ENCODE measurements around the gene CLASRP. TPM values are rescaled to one million over a fixed set of nuclear protein-coding genes. Genes with fewer than 3 reads are reported as not detected.
A peak's percentile ranks its signal among the peaks of the same experiment; 100 is the strongest.
"Not testable (repeated sequence)": the region's sequence is repeated elsewhere in the genome, so short reads cannot be mapped to it uniquely, and the experiment has no call there.

The CLASRP gene
- total RNA-seq, 1 experiment from 2014 or later: 126 TPM

GRCh38 chr19:44993526-44993925, 45.3 kb upstream of the CLASRP start:
- no peak for DNase-seq
- Mint-ChIP-seq H3K27me3 (ENCODE audit: unreplicated experiment) (no peaks in the 10 kb centered on the region), H3K4me1 (ENCODE audit: low read depth, unreplicated experiment) (no peaks in the 10 kb centered on the region), H3K9me3 (ENCODE audit: low read depth, unreplicated experiment) (no peaks in the 10 kb centered on the region), H3K27ac (ENCODE audit: unreplicated experiment) (no peak overlapping the region), H3K36me3 (ENCODE audit: insufficient read depth, unreplicated experiment) (peaks cover 28% of the 10 kb centered on the region), H3K4me3 (ENCODE audit: low read depth, unreplicated experiment) (no peak overlapping the region)
- CTCF ChIA-PET: no interaction called here
- no TSS peak for BruUV-seq (replicated peaks)
- intact Hi-C loops (cut with micrococcal nuclease; ENCODE audit: unreplicated experiment): no loop called here
- TF ChIP-seq, protein P1, sequence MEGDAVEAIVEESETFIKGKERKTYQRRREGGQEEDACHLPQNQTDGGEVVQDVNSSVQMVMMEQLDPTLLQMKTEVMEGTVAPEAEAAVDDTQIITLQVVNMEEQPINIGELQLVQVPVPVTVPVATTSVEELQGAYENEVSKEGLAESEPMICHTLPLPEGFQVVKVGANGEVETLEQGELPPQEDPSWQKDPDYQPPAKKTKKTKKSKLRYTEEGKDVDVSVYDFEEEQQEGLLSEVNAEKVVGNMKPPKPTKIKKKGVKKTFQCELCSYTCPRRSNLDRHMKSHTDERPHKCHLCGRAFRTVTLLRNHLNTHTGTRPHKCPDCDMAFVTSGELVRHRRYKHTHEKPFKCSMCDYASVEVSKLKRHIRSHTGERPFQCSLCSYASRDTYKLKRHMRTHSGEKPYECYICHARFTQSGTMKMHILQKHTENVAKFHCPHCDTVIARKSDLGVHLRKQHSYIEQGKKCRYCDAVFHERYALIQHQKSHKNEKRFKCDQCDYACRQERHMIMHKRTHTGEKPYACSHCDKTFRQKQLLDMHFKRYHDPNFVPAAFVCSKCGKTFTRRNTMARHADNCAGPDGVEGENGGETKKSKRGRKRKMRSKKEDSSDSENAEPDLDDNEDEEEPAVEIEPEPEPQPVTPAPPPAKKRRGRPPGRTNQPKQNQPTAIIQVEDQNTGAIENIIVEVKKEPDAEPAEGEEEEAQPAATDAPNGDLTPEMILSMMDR (IDR thresholded peaks at IDR 0.05; ENCODE audit: unreplicated experiment): no peak

GRCh38 chr19:44993926-44994537, 44.8 kb upstream of the CLASRP start:
- Mint-ChIP-seq H3K9me3 (ENCODE audit: low read depth, unreplicated experiment) (no peaks in the 10 kb centered on the region), H3K4me1 (ENCODE audit: low read depth, unreplicated experiment) (no peaks in the 10 kb centered on the region), H3K27me3 (ENCODE audit: unreplicated experiment) (no peaks in the 10 kb centered on the region), H3K36me3 (ENCODE audit: insufficient read depth, unreplicated experiment) (peaks cover 23% of the 10 kb centered on the region), H3K27ac (ENCODE audit: unreplicated experiment) (no peak overlapping the region), H3K4me3 (ENCODE audit: low read depth, unreplicated experiment) (no peak overlapping the region)
- CTCF ChIA-PET: no interaction called here
- DNase-seq: no peak
- TF ChIP-seq, protein P1 (IDR thresholded peaks at IDR 0.05; ENCODE audit: unreplicated experiment): no peak
- intact Hi-C loops (cut with micrococcal nuclease; ENCODE audit: unreplicated experiment): no loop called here
- no TSS peak for BruUV-seq (replicated peaks)

DNA sequence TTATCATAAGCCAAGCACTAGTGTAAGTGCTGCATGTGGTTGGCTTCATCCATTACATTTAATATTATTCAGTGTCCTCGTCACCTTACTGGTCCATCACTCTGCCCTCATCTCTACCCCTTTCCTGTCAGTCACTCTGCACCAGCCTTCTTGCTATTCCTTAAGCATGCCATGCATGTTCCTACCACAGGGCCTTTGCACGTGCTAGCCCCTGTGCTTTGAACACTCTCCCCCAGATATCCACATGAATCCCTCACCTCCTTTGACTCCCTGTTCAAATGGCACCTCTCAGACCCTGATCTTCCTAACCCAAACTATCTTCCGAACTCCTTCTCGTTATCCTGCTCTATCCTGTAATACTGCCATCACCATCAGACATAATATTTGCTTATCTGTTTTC, 40.8 kb upstream of the CLASRP start:
- Mint-ChIP-seq H3K4me1 (ENCODE audit: low read depth, unreplicated experiment) (peaks cover 9% of the 10 kb centered on the region), H3K27me3 (ENCODE audit: unreplicated experiment) (no peaks in the 10 kb centered on the region), H3K9me3 (ENCODE audit: low read depth, unreplicated experiment) (no peaks in the 10 kb centered on the region), H3K4me3 (ENCODE audit: low read depth, unreplicated experiment) (no peak overlapping the region), H3K27ac (ENCODE audit: unreplicated experiment) (peak overlapping the region; percentile 3), H3K36me3 (ENCODE audit: insufficient read depth, unreplicated experiment) (peaks cover 42% of the 10 kb centered on the region)
- intact Hi-C loops (cut with micrococcal nuclease; ENCODE audit: unreplicated experiment): no loop called here
- TF ChIP-seq, protein P1 (IDR thresholded peaks at IDR 0.05; ENCODE audit: unreplicated experiment): no peak
- no peak for DNase-seq
- BruUV-seq (replicated peaks): no TSS peak
- CTCF ChIA-PET: interaction anchor here (0.7 to 1.5 kb wide), 2 partner anchors 9 to 138 kb away, joined by 3 to 8 read pairs; no protein-coding TSS in a partner anchor

DNA sequence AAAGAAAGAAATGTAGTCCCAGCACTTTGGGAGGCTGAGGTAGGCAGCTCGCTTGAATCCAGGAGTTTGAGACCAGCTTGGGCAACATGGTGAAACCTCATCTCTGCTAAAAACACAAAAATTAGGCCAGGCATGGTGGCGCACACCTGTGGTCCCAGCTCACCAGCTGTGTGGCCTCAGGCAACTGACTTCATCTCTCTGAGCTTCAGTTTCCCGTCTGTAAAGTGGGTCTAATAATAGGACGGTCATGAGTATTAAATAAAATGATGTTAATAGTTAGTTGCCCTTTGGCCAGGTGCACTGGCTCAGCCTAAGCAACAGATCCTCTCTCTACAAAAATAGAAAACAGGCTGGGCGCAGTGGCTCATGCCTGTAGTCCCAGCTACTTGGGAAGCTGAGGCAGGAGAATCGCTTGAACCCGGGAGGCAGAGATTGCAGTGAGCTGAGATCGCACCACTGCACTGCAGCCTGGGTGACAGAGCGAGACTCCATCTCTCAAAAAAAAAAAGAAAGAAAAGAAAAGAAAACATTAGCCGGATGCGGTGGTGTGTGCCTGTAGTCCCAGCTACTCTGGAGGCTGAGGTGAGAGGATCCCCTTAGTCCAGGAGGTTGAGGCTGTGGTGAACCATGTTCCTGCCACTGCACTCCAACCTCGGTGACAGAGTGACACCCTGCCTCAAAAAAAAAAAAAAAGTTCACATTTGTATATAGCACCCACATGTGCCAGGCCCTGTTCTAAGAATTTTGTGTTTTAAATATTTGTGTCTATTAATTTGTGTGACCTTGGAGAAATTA, 39.5 kb upstream of the CLASRP start:
- CTCF ChIA-PET: interaction anchor here (0.7 kb wide), 4 partner anchors 22 to 188 kb away, joined by 3 to 4 read pairs (median 3); no protein-coding TSS in a partner anchor
- BruUV-seq (replicated peaks); H3K9me3 Mint-ChIP-seq (ENCODE audit: low read depth, unreplicated experiment); H3K4me1 Mint-ChIP-seq (ENCODE audit: low read depth, unreplicated experiment); DNase-seq; H3K4me3 Mint-ChIP-seq (ENCODE audit: low read depth, unreplicated experiment); H3K27ac Mint-ChIP-seq (ENCODE audit: unreplicated experiment); intact Hi-C loops (cut with micrococcal nuclease; ENCODE audit: unreplicated experiment); H3K27me3 Mint-ChIP-seq (ENCODE audit: unreplicated experiment): not testable (repeated sequence)
- peaks cover 31% of the 10 kb centered on the region for H3K36me3 Mint-ChIP-seq (ENCODE audit: insufficient read depth, unreplicated experiment)

- H3K9me3 Mint-ChIP-seq (ENCODE audit: low read depth, unreplicated experiment); H3K27ac Mint-ChIP-seq (ENCODE audit: unreplicated experiment); H3K27me3 Mint-ChIP-seq (ENCODE audit: unreplicated experiment); H3K4me1 Mint-ChIP-seq (ENCODE audit: low read depth, unreplicated experiment); DNase-seq; intact Hi-C loops (cut with micrococcal nuclease; ENCODE audit: unreplicated experiment): not testable (repeated sequence)
- Mint-ChIP-seq H3K4me3 (ENCODE audit: low read depth, unreplicated experiment) (peak overlapping the region; percentile 75), H3K36me3 (ENCODE audit: insufficient read depth, unreplicated experiment) (peaks cover 29% of the 10 kb centered on the region)
- TSS peak; percentile 81 for BruUV-seq (replicated peaks)
- CTCF ChIA-PET: interaction anchor here (1.2 kb wide), 1 partner anchor 25 kb away, joined by 8 read pairs; no protein-coding TSS in a partner anchor
Observed at GRCh38 chr19:45000665-45001064, 38.2 kb upstream of the CLASRP start.
